ENCODE results near the gene OTOG.

The OTOG gene

GRCh38 chr11:17590463-17590862 is 43.4 kb downstream of the OTOG start:
- DNase-seq, result no peak

GRCh38 chr11:17591293-17591692 is 44.2 kb downstream of the OTOG start:
- no peak for DNase-seq

- no peak for DNase-seq
These were observed 46.6 kb downstream of the OTOG start for GRCh38 chr11:17593466-17594245.

- DNase-seq, result peak in 1 of 2 experiments; percentile 9
These were observed 47.7 kb downstream of the OTOG start for GRCh38 chr11:17594686-17595192.

GRCh38 chr11:17595526-17596309 is 48.7 kb downstream of the OTOG start:
- DNase-seq, result peak; percentile 3 to 9

DNA sequence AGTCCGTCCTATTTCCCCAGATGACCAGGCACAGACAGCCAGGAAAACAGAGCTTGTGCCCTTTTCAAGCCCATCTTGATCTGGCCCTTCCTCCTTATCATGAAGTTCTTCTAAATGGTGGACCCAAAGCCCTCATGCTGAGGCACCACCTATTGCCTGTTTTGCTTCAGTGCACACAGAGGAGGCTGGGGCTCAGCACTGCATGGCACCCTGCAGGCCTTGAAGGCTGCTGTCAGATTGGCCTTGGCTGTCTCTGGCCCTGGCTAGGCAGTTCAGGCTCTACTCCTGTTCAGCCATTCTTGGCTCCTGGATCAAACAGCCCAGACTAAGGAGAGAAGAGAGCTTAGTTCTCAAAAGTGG is 49.2 kb downstream of the OTOG start:
- peak; percentile 2 to 10 for DNase-seq

GRCh38 chr11:17596711-17597110 is 49.7 kb downstream of the OTOG start:
- peak in 1 of 2 experiments; percentile 7 for DNase-seq

DNA sequence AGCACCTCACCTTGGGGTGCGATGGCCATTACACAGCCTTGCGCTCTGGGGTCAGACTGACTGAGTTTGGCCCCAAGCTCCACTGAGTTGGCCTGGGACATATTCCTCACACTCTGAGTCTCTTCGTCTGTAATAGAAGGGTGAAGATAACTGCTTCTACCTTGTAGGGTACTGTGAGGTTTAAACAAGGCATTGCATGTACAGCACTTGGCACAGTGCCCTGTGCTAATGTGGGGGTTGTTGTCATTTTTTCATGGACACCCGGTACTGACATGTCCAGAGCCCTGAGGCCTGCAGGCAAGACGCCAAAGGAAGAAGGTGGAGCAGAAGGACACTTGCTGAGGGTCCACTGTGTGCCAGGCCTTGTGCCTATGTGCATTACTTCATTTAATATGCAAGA is 50.7 kb downstream of the OTOG start:
- peak; percentile 7 to 11 for DNase-seq

GRCh38 chr11:17598700-17599459 is 51.8 kb downstream of the OTOG start:
- DNase-seq, result peak; percentile 77 to 83

DNA sequence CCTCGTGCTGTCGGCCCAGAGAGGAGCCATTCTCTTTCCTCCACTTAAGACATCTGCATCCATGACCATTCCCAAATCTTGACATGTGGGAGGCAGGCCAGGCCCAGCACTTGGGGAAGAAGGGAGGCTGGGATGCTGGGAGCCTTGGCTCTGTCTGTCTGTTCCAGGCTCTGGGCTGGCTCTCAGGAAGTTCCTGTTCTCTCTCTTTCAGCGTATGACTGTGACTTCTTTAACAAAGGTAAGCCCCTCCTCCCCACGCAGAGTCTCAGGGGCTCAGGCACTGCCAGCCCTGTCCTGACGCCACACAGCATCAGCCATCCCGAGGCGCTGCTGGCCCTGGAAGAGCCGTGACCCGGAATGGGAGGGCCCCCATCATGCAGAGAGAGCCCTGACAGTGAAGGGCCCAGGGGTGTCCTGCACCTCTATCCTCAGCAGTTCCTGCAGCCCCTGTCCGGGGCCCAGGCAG is 52.4 kb downstream of the OTOG start:
- DNase-seq, result no peak

- DNase-seq, result peak in 1 of 2 experiments; percentile 10
These were observed 53.5 kb downstream of the OTOG start for GRCh38 chr11:17600316-17601255.

- no peak for DNase-seq
These were observed 54.2 kb downstream of the OTOG start for GRCh38 chr11:17601256-17601671.

DNA sequence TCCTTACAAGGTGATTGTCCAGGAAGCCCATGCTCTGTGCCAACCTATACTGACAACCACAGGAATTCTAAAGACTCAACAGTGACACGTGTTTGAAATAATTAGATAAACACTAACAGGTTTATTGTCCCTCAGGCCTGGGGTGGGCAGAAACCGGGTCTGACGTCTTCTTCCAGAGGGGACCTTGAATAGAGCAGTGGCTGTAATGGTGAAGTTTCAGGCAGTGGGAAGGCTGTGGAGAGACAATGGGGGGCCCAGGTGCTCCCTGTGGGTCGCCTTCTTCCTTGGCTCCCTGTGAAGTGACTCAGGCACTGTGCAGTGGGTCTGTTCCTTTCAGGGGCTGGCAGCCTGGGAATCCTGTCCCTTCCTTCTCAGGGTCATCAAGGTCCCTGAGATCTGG is 54.6 kb downstream of the OTOG start:
- no peak for DNase-seq

DNA sequence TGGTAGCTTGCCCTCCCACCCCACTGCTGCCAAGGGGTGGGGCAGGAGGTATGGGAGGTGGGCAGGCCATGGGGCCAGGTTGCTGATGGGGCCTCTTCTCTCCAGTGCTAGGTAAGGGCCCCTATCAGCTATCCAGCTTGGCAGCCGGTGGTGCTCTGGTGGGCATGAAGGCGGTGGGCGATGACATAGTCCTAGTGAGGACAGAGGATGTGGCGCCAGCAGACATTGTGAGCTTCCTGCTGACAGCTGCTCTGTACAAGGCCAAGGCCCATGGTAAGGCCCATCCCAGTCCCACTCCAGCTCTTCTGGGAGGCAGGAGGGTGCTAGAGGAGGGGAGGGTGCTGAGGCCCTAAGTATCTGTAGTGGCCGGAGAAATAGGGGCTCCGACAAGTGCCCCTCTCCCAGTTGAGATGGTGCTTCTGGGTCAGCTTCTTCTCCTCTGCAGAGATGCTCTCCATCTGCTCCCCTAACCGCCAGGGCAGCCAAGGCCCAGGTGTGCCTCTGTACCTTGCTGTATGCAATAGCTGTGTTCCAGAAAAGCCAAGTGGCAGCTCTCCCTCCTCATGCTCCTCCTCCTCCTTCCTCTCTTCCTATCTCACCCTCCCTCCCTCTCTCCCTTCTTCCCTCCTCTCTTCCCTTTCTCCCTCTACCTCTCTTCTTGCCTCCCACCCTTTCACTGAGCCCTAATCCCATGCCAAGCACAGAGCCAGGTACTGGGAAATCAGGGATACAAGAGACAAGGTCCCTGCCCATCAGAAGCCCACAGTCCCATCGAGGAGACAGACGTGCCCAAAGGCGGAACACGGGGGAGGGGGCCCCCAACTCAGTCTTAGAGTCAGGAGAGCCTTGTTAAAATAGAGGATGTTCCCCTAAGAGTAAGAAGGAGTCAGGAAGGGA is 55.3 kb downstream of the OTOG start:
- DNase-seq, result no peak

DNA sequence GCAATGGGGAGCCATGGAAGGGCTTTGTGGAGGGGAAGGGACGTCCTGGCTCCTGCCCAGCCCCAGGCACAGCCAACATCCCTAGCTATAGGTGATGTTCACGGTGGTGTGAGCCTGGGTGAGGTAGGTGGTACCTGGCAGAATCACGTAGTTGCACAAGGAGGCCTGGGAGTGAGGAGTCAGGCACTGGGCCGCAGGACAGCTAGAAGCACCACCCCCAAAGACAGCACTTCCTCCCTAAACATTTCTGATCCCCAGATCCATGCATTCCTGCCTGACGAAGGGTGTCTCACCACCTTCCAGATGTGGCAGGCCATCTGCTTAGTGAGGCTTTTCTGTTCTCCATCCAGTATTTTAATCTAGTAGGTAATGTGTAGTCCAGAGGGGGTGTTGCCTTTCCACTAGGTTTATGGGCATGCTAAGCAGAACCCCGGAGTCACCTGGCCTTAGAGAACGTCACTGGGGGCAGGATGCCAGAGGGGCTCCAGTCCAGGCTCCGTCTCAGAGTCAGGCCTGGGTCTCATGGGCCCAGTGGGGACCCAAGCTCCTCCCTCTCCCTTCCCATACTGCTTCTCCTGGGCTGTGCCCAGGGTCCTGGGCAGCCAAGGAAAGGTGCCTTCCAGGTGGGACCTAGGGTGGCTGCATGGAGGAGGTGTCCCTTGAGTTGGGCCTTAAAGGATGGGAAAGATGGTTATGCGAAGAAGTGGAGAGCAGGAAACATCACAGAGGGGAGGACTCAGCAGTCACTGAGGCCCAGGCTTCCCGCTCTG is 56.2 kb downstream of the OTOG start:
- no peak for DNase-seq

DNA sequence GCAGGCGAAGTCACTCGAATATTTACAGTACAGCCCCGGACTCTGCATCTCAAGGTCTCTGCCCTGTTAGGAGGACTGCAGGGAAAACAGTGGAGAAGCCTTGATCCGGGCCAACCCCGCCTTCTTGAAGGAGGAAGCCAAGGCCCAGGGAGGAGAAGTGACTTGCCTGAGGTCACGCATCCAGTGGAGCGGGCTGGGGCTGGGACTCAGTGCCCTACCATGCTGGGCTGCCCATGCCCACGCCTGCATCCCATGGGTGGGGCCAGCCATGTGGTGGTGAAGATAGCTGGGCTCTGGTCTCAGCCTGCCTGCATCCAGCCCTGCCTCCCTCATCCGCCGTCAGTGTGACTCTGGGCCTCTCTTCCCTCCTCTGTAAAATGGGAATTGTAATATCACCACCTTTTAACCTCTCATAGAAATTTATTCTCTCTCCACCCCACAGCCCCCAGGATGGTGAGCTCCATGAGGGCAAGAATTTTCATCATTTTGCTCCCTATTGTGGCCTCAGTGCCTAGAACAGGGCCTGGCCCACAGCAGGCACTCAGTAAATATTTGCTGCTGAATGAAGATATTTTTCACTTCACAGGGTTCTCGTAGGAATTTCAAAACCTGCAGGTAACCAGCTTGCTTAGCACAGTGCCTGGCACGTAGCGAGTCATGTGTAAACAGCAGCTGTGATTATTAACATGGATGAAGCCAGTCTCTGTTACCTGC is 57.3 kb downstream of the OTOG start:
- DNase-seq, result no peak

DNA sequence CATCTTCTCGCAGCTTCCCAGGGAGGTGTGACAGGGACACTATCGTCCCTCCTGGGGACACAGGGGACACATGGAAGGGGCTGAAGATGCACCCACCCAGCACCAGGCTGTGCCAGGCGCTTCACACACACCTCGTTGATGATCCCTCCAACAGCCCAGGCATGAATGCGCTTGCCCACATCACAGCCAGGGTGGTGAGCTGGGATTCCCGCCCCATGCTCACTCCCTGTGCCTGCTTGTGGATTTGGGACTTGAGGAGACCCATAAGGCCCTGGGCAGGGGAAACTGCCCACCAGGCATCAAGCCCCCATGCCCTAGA is 57.8 kb downstream of the OTOG start:
- no peak for DNase-seq

GRCh38 chr11:17605651-17606122 is 58.6 kb downstream of the OTOG start:
- no peak for DNase-seq
